ENCODE data around the gene SLC16A5. TPM values are rescaled to one million over a fixed set of nuclear protein-coding genes. Genes with fewer than 3 reads are reported as not detected.
A peak's percentile ranks its signal among the peaks of the same experiment; 100 is the strongest.

Gene SLC16A5
- total and polyA plus RNA-seq, 3 experiments from 2014 or later = 0.82 to 1.9 (median 1.3) TPM

DNA sequence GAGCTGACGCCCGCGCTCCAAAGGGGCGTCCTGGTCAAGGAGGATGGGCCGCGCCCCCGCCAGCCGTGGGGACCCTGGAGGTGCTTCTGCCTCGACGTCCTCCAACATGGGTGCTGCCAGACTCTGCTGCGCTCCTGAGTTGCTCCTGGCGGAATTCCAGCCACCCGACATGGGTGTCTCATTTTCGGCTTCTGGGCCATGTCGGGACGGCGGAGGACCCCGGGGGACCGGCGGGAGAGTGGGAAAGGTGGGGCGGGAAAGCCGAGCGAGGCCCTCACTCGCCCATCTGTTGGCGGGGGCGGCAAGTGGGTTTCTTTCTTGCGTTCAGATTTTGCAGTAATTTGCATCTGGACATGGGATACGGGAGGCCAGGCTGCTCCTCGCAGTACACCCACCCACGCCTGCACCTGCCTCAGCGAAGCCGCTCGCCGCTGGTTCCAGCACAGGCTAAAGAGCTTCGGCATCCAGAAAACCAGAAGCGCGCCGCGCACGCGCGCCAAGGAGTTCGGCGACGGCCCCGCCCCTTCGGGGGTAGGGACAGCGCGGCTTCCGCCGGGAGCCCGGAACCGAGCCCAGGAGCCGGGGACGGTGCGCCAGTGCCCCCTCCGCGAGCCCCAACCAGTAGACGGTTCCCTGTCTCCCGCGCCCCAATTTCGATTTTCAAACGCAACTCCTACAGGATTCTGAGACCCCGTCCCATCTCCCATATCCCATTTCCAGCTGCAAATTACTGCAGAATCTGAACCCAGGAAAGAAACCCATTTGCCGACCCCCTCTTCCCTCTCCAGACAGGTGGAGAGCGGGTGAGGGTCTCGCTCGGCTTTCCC lies 21.9 kb downstream of the SLC16A5 start, which contains the start of gene ARMC7:
TSS of gene ARMC7 (plus strand) at position 563 of the 827 bp plus-strand sequence. CDS start 320 bp downstream, outside the sequence.
- peaks cover 29 to 42% (median 36%) of the 10 kb centered on the region in 3 donors for H3K4me1 Mint-ChIP-seq
- H3K36me3 Mint-ChIP-seq = peaks cover 0 to 19% (median 7%) of the 10 kb centered on the region in 3 donors
- H3K27ac Mint-ChIP-seq = peak within 1 kb of the TSS; percentile 81 to 96 (median 91)
- Histone ChIP-seq H3K36me3 (ENCODE audit: insufficient read depth, low read length) (no peaks in the 10 kb centered on the region), H3K27me3 (ENCODE audit: insufficient read depth, low read length, poor library complexity, severe bottlenecking) (no peaks in the 10 kb centered on the region), H3K9me3 (ENCODE audit: low read length) (no peaks in the 10 kb centered on the region), H3K4me1 (ENCODE audit: insufficient read depth, low read length) (peaks cover 28% of the 10 kb centered on the region), H3K4me3 (ENCODE audit: low read length) (peak within 1 kb of the TSS; percentile 93), H3K27ac (ENCODE audit: low read depth, low read length) (peak within 1 kb of the TSS; percentile 59)
- no peaks in the 10 kb centered on the region for H3K27me3 Mint-ChIP-seq
- H3K9me3 Mint-ChIP-seq = no peaks in the 10 kb centered on the region
- H3K4me3 Mint-ChIP-seq = peak within 1 kb of the TSS; percentile 87 to 93 (median 91)
- ChIA-PET CTCF (interaction anchor here (1.0 to 10.7 kb wide), 6 partner anchors 17 to 148 kb away, joined by 3 to 194 read pairs (median 8); partner anchors contain the start of genes NT5C and SLC16A5), POLR2A (interaction anchor here (0.6 to 2.0 kb wide), 9 partner anchors 14 to 161 kb away, joined by 3 to 12 read pairs (median 5); partner anchors contain the start of genes MIF4GD, NT5C, SLC16A5 and SUMO2)
- peak; percentile 86 to 92 (median 88) for DNase-seq

- peak in 1 of 5 donors; percentile 53 for DNase-seq
- no peaks in the 10 kb centered on the region for H3K36me3 ChIP-seq (ENCODE audit: insufficient read depth, low read length)
- peak overlapping the region; percentile 93 for H3K4me3 ChIP-seq (ENCODE audit: low read length)
- no peaks in the 10 kb centered on the region for H3K9me3 ChIP-seq (ENCODE audit: low read length)
- Mint-ChIP-seq H3K36me3 (peaks cover 0 to 21% (median 7%) of the 10 kb centered on the region in 3 donors), H3K4me1 (peaks cover 34 to 47% (median 41%) of the 10 kb centered on the region in 3 donors), H3K27ac (peak overlapping the region; percentile 77 to 96 (median 91)), H3K4me3 (peak overlapping the region; percentile 87 to 93 (median 91)), H3K9me3 (no peaks in the 10 kb centered on the region), H3K27me3 (no peaks in the 10 kb centered on the region)
- CTCF ChIA-PET = interaction anchor here (0.6 to 10.7 kb wide), 11 partner anchors 16 to 149 kb away, joined by 3 to 194 read pairs (median 4); partner anchors contain the start of genes MRPL58, NT5C, NUP85 and SLC16A5
- peak overlapping the region; percentile 59 for H3K27ac ChIP-seq (ENCODE audit: low read depth, low read length)
- peaks cover 29% of the 10 kb centered on the region for H3K4me1 ChIP-seq (ENCODE audit: insufficient read depth, low read length)
- H3K27me3 ChIP-seq (ENCODE audit: insufficient read depth, low read length, poor library complexity, severe bottlenecking) = no peaks in the 10 kb centered on the region
- POLR2A ChIA-PET = interaction anchor here (0.6 to 2.0 kb wide), 10 partner anchors 14 to 160 kb away, joined by 3 to 12 read pairs (median 4); partner anchors contain the start of genes MIF4GD, NT5C, SLC16A5 and SUMO2
Observed at GRCh38 chr17:75110234-75110937, 22.6 kb downstream of the SLC16A5 start.

GRCh38 chr17:75111777-75112335 lies 24.1 kb downstream of the SLC16A5 start:
- CTCF ChIA-PET = interaction anchor here (0.6 to 10.7 kb wide), 13 partner anchors 9 to 300 kb away, joined by 3 to 194 read pairs (median 4); partner anchors contain the start of genes NT5C and NUP85
- Histone ChIP-seq H3K36me3 (ENCODE audit: insufficient read depth, low read length) (no peaks in the 10 kb centered on the region), H3K4me1 (ENCODE audit: insufficient read depth, low read length) (peaks cover 29% of the 10 kb centered on the region), H3K27ac (ENCODE audit: low read depth, low read length) (no peak overlapping the region), H3K27me3 (ENCODE audit: insufficient read depth, low read length, poor library complexity, severe bottlenecking) (no peaks in the 10 kb centered on the region), H3K9me3 (ENCODE audit: low read length) (no peaks in the 10 kb centered on the region), H3K4me3 (ENCODE audit: low read length) (no peak overlapping the region)
- peak overlapping the region; percentile 54 to 91 (median 71) for H3K4me3 Mint-ChIP-seq
- peak overlapping the region; percentile 20 to 82 (median 35) for H3K27ac Mint-ChIP-seq
- H3K36me3 Mint-ChIP-seq = peaks cover 0 to 21% (median 7%) of the 10 kb centered on the region in 3 donors
- H3K9me3 Mint-ChIP-seq = no peaks in the 10 kb centered on the region
- no peak for DNase-seq
- no peaks in the 10 kb centered on the region for H3K27me3 Mint-ChIP-seq
- POLR2A ChIA-PET = interaction anchor here (0.7 to 1.0 kb wide), 2 partner anchors 34 to 90 kb away, joined by 3 read pairs; no protein-coding TSS in a partner anchor
- H3K4me1 Mint-ChIP-seq = peaks cover 37 to 54% (median 41%) of the 10 kb centered on the region in 3 donors

DNA sequence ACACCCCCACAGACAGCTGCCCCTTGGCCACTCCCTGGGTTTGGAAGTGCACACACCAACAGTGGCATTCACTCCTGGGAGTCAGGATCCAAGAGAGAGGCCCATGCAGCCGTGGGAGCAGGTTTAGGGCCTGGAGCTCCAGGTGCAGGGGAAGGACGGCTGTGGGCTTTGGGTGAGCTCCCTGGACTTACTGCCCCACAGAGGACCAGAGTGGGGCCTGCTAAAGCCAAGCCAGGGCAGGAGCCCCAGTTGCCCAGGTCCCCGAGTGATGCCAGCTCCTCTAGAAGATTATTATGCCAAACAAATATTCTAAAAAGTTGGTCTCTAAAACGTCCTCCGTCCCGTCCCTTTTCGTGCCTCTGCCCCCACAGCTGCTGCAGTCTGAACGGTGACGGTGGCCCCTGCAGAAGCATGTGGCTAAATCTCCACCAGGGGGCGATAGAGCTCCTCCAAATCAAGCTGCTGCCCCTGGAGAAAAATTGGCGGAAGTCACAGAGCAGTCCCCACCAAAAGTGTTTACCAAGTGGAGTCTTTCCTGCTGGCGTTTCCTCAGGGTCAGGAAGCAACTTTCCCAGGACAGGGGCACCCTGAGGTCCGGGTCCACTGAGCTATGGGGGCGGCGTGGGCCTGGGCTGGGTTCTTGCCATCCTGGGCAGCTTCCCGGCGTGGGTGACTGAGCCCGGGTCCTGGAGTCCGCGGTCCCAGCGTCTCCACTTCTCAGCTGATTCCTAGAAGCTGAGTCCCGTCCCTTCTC lies 26.2 kb downstream of the SLC16A5 start:
- peak; percentile 84 to 92 (median 85) for DNase-seq
- Mint-ChIP-seq H3K36me3 (peaks cover 0 to 30% (median 7%) of the 10 kb centered on the region in 3 donors), H3K9me3 (no peaks in the 10 kb centered on the region), H3K4me1 (peaks cover 32 to 54% (median 33%) of the 10 kb centered on the region in 3 donors), H3K27me3 (no peaks in the 10 kb centered on the region), H3K4me3 (peak overlapping the region; percentile 84 to 92 (median 88)), H3K27ac (peak overlapping the region; percentile 72 to 97 (median 88))
- Histone ChIP-seq H3K4me3 (ENCODE audit: low read length) (peak overlapping the region; percentile 94), H3K36me3 (ENCODE audit: insufficient read depth, low read length) (no peaks in the 10 kb centered on the region), H3K27ac (ENCODE audit: low read depth, low read length) (peak overlapping the region; percentile 64), H3K9me3 (ENCODE audit: low read length) (no peaks in the 10 kb centered on the region), H3K4me1 (ENCODE audit: insufficient read depth, low read length) (peaks cover 24% of the 10 kb centered on the region), H3K27me3 (ENCODE audit: insufficient read depth, low read length, poor library complexity, severe bottlenecking) (no peaks in the 10 kb centered on the region)
- POLR2A ChIA-PET = interaction anchor here (0.6 to 1.8 kb wide), 13 partner anchors 10 to 666 kb away, joined by 3 to 25 read pairs (median 6); partner anchors contain the start of genes GGA3, JPT1, MIF4GD and MRPS7
- CTCF ChIA-PET = interaction anchor here (0.5 to 10.7 kb wide), 69 partner anchors 11 to 342 kb away, joined by 3 to 194 read pairs (median 5); partner anchors contain the start of genes ATP5PD, GGA3, GRB2 and HID1

GRCh38 chr17:75114552-75115314 lies 27.0 kb downstream of the SLC16A5 start:
- peaks cover 31 to 52% (median 32%) of the 10 kb centered on the region in 3 donors for H3K4me1 Mint-ChIP-seq
- H3K4me3 Mint-ChIP-seq = peak overlapping the region; percentile 84 to 92 (median 88)
- H3K27me3 Mint-ChIP-seq = no peaks in the 10 kb centered on the region
- DNase-seq = no peak
- Histone ChIP-seq H3K9me3 (ENCODE audit: low read length) (no peaks in the 10 kb centered on the region), H3K36me3 (ENCODE audit: insufficient read depth, low read length) (no peaks in the 10 kb centered on the region), H3K4me1 (ENCODE audit: insufficient read depth, low read length) (peaks cover 20% of the 10 kb centered on the region), H3K4me3 (ENCODE audit: low read length) (peak overlapping the region; percentile 94), H3K27ac (ENCODE audit: low read depth, low read length) (peak overlapping the region; percentile 64), H3K27me3 (ENCODE audit: insufficient read depth, low read length, poor library complexity, severe bottlenecking) (no peaks in the 10 kb centered on the region)
- ChIA-PET POLR2A (interaction anchor here (0.5 to 1.8 kb wide), 13 partner anchors 10 to 665 kb away, joined by 3 to 25 read pairs (median 5); partner anchors contain the start of genes GGA3, JPT1, MRPS7 and SUMO2), CTCF (interaction anchor here (0.5 to 10.7 kb wide), 64 partner anchors 12 to 341 kb away, joined by 3 to 194 read pairs (median 5); partner anchors contain the start of genes ATP5PD, GGA3, GRB2 and HID1)
- no peaks in the 10 kb centered on the region for H3K9me3 Mint-ChIP-seq
- H3K27ac Mint-ChIP-seq = peak overlapping the region; percentile 72 to 97 (median 92)
- H3K36me3 Mint-ChIP-seq = peaks cover 0 to 32% (median 7%) of the 10 kb centered on the region in 3 donors

GRCh38 chr17:75115555-75115954 lies 27.8 kb downstream of the SLC16A5 start:
- DNase-seq = no peak
- POLR2A ChIA-PET = interaction anchor here (0.5 to 1.8 kb wide), 2 partner anchors 9 to 88 kb away, joined by 5 to 6 read pairs; no protein-coding TSS in a partner anchor
- no peaks in the 10 kb centered on the region for H3K9me3 ChIP-seq (ENCODE audit: low read length)
- no peak overlapping the region for H3K27ac ChIP-seq (ENCODE audit: low read depth, low read length)
- Mint-ChIP-seq H3K4me3 (peak overlapping the region in 2 of 7 donors; percentile 36 to 84), H3K4me1 (peaks cover 27 to 51% (median 28%) of the 10 kb centered on the region in 3 donors), H3K27me3 (no peaks in the 10 kb centered on the region), H3K36me3 (peaks cover 0 to 33% (median 8%) of the 10 kb centered on the region in 3 donors), H3K9me3 (no peaks in the 10 kb centered on the region), H3K27ac (peak overlapping the region in 2 of 8 donors; percentile 17 to 47)
- H3K36me3 ChIP-seq (ENCODE audit: insufficient read depth, low read length) = no peaks in the 10 kb centered on the region
- H3K4me3 ChIP-seq (ENCODE audit: low read length) = no peak overlapping the region
- CTCF ChIA-PET = interaction anchor here (1.0 to 10.7 kb wide), 13 partner anchors 11 to 308 kb away, joined by 3 to 194 read pairs (median 9); partner anchors contain the start of genes GGA3, MRPS7, NT5C and NUP85
- H3K4me1 ChIP-seq (ENCODE audit: insufficient read depth, low read length) = peaks cover 17% of the 10 kb centered on the region
- no peaks in the 10 kb centered on the region for H3K27me3 ChIP-seq (ENCODE audit: insufficient read depth, low read length, poor library complexity, severe bottlenecking)
